K562 (cell line): Measurements from ENCODE around the gene ART1. TPM values are rescaled to one million over a fixed set of nuclear protein-coding genes. Genes with fewer than 3 reads are reported as not detected.

Experiments used
- ATAC-seq: fragments of 200-7000 bp; cut with Tn5 transposase; 3 replicates; pipeline ENCODE4 v1.9.1; 2020; ENCODE audit warnings: moderate library complexity
- BruUV-seq: library from RNA; stranded (reverse); fragments of 400-500 nt; replicated peaks from 2 replicates; lab custom pipeline; 2021; lab: Mats Ljungman, UMichigan
- CTCF ChIA-PET: fragments of 300-600 bp; formaldehyde crosslinking; extraction: SDS; loops from one replicate; lab custom pipeline; 2021; ENCODE audit warnings: low intra/inter-chr PET ratio; lab: Yijun Ruan, JAX
- POLR2A ChIA-PET: fragments of 300-600, 350-650 bp; sonication (Branson Sonifier 250); formaldehyde crosslinking; extraction: SDS; loops from one replicate; lab custom pipeline; 2021; ENCODE audit warnings: antibody characterized with exemption, inconsistent platforms; lab: Yijun Ruan, JAX
- DNase-seq, 4 experiments: peaks; one replicate each; pipeline versions ENCODE4 v3.0.0 to v3.0.0-alpha.2; 2011 to 2018; ENCODE audit warnings: low spot score in 3 of 4, mixed read lengths in 3 of 4; ENCODE audit errors: extremely low read depth in 1 of 4
- FAIRE-seq: peaks from 2 replicates; lab custom pipeline; 2011; peaks lifted over from hg19 to GRCh38; lab: Jason Lieb, UNC
- H2AFZ ChIP-seq: 2 replicates; pipeline ENCODE4 v1.6.0; 2011; ENCODE audit warnings: low read depth, low read length, control low read depth, inconsistent platforms
- H3K27ac ChIP-seq: fragments of 200-600 bp; 3 replicates; pipeline ENCODE4 v1.8.0; 2011; ENCODE audit warnings: low read depth, mild to moderate bottlenecking, control low read depth, inconsistent platforms, low read length, moderate library complexity, mixed read lengths; ENCODE audit errors: extremely low read depth
- H3K27me3 ChIP-seq, 2 experiments: fragments of 300-600 bp in 1 of 2; 2 replicates in 1 of 2; 3 replicates in 1 of 2; pipeline versions ENCODE4 v1.6.0 to v1.8.0; 2011; ENCODE audit warnings: inconsistent platforms in 2 of 2, low read length in 2 of 2, mild to moderate bottlenecking in 1 of 2, mixed read lengths in 1 of 2, moderate library complexity in 1 of 2; ENCODE audit not compliant: control insufficient read depth in 2 of 2, insufficient read depth in 2 of 2
- H3K36me3 ChIP-seq: fragments of 300-600 bp; 3 replicates; pipeline ENCODE4 v1.8.0; 2011; ENCODE audit warnings: mild to moderate bottlenecking, low read length, inconsistent platforms; ENCODE audit not compliant: control insufficient read depth, insufficient read depth
- H3K4me1 ChIP-seq, 2 experiments: fragments of 200-600 bp in 1 of 2; replicated peaks in 1 of 2; 2 replicates in 1 of 2; 3 replicates in 1 of 2; pipeline versions ENCODE4 v1.5.1 to v1.8.0; 2011; ENCODE audit warnings: inconsistent platforms in 2 of 2, low read length in 2 of 2, mild to moderate bottlenecking in 1 of 2, mixed read lengths in 1 of 2, moderate library complexity in 1 of 2; ENCODE audit not compliant: control insufficient read depth in 2 of 2, insufficient read depth in 2 of 2
- H3K4me2 ChIP-seq: 2 replicates; pipeline ENCODE4 v1.6.1; 2011; ENCODE audit warnings: low read length, control low read depth, inconsistent platforms, mixed read lengths; ENCODE audit not compliant: insufficient read depth
- H3K4me3 ChIP-seq: fragments of 200-600 bp; sonication (generic), shearing (Covaris generic); 2 replicates; pipeline ENCODE4 v1.5.1; 2016; ENCODE audit warnings: control low read depth, inconsistent platforms
- H3K79me2 ChIP-seq: fragments of 200-600 bp; 3 replicates; pipeline ENCODE4 v1.8.0; 2011; ENCODE audit warnings: low read length, inconsistent platforms; ENCODE audit not compliant: control insufficient read depth, insufficient read depth
- H3K9ac ChIP-seq, 2 experiments: 2 replicates each; pipeline versions ENCODE4 v1.6.0 to v1.6.1; 2011; ENCODE audit warnings: low read depth in 2 of 2, low read length in 2 of 2, control low read depth in 1 of 2, inconsistent platforms in 1 of 2, mild to moderate bottlenecking in 1 of 2, mixed read lengths in 1 of 2; ENCODE audit not compliant: insufficient read depth in 1 of 2
- H3K9me1 ChIP-seq: one replicate; pipeline ENCODE4 v1.6.0; 2011; ENCODE audit warnings: inconsistent platforms, mild to moderate bottlenecking, low read length, moderate library complexity; ENCODE audit not compliant: control insufficient read depth, insufficient read depth
- H3K9me3 ChIP-seq: replicated peaks from 2 replicates; pipeline ENCODE4 v1.5.1; 2011; ENCODE audit warnings: low read depth, low read length, inconsistent platforms; ENCODE audit not compliant: control insufficient read depth, insufficient read depth
- H4K20me1 ChIP-seq: replicated peaks from 2 replicates; pipeline ENCODE4 v1.6.1; 2011; ENCODE audit warnings: low read length, inconsistent platforms, mixed read lengths; ENCODE audit not compliant: control insufficient read depth, insufficient read depth
- ARID2 ChIP-seq: fragments of 450-650 bp; IDR thresholded peaks from 2 replicates; pipeline ENCODE4 v1.6.1; 2017; ENCODE audit warnings: antibody characterized with exemption, mild to moderate bottlenecking
- CXXC5 ChIP-seq: fragments of 250-450 bp; sonication (Bioruptor Pico); IDR thresholded peaks from 2 replicates; pipeline ENCODE4 v1.8.0; 2022; ENCODE audit warnings: inconsistent platforms, mild to moderate bottlenecking, moderate library complexity
- EHMT2 ChIP-seq: fragments of 450-650 bp; IDR thresholded peaks from 2 replicates; pipeline ENCODE4 v1.6.1; 2018; ENCODE audit warnings: antibody characterized with exemption
- FOXK1 ChIP-seq: sonication (generic); formaldehyde crosslinking; IDR thresholded peaks from 2 replicates; pipeline ENCODE4 v1.8.0; 2022; ENCODE audit warnings: missing genetic modification reagents, mild to moderate bottlenecking, borderline replicate concordance
- KAT2B ChIP-seq: IDR thresholded peaks from one replicate; pipeline ENCODE4 v1.6.1; 2012; ENCODE audit warnings: low read depth, mild to moderate bottlenecking, control low read depth, inconsistent platforms, low read length, moderate library complexity
- MAX ChIP-seq: sonication (generic); formaldehyde crosslinking; IDR thresholded peaks from 2 replicates; pipeline ENCODE4 v1.9.0; 2022; ENCODE audit warnings: mild to moderate bottlenecking, missing genetic modification reagents
- YY1 ChIP-seq, 3 experiments: IDR thresholded peaks; 2 replicates each; pipeline ENCODE4 v1.6.1; 2011; ENCODE audit warnings: low read length in 2 of 3, mild to moderate bottlenecking in 2 of 3, moderate library complexity in 2 of 3, borderline replicate concordance in 1 of 3, control low read depth in 1 of 3, low read depth in 1 of 3; ENCODE audit not compliant: insufficient read depth in 3 of 3, insufficient replicate concordance in 2 of 3, control insufficient read depth in 1 of 3, insufficient read length in 1 of 3; ENCODE audit errors: extremely low read depth in 1 of 3
- ZNF165 ChIP-seq: fragments of 250-450 bp; sonication (Bioruptor Pico); IDR thresholded peaks from 2 replicates; pipeline ENCODE4 v1.4.0; 2020; ENCODE audit warnings: borderline replicate concordance
- ZNF274 ChIP-seq: IDR thresholded peaks from 2 replicates; pipeline ENCODE4 v1.6.1; 2011; ENCODE audit warnings: low read depth, mild to moderate bottlenecking, low read length, moderate library complexity, borderline replicate concordance
- ZNF324 ChIP-seq: fragments of 250-450 bp; sonication (Bioruptor Pico); IDR thresholded peaks from 2 replicates; pipeline ENCODE4 v1.4.0; 2020; ENCODE audit warnings: mild to moderate bottlenecking
- ZNF583 ChIP-seq: fragments of 250-450 bp; sonication (Bioruptor Pico); IDR thresholded peaks from 2 replicates; pipeline ENCODE4 v1.4.0; 2020
- WGBS: fragments of 100-300 bp; shearing (Covaris generic); methylation state at CpG from one replicate; pipeline ENCODE4 v1.1.6; 2016; ENCODE audit warnings: low coverage, mixed read lengths; ENCODE audit not compliant: insufficient coverage; ENCODE audit errors: missing lambda C conversion rate; 5-methylcytosine and 5-hydroxymethylcytosine counted together
- in situ Hi-C: fragments of 300-500 bp; cut with MboI; formaldehyde crosslinking; loops from 4 replicates; pipeline ENCODE4 v1.15.0; 2018; ENCODE audit warnings: inconsistent platforms, mixed read lengths
- intact Hi-C: fragments of 100-400 bp; cut with micrococcal nuclease; formaldehyde crosslinking; loops from 2 replicates; pipeline ENCODE4 v1.14.2; 2022
- polyA plus RNA-seq, 8 experiments: library from polyadenylated mRNA; depleted of rRNA in 4 of 8; stranded (reverse) in 5 of 8; unstranded in 3 of 8; fragments of >200 nt; fragmentation: Nextera tagmentation in 2 of 8; fragmentation: Illumina TruSeq in 1 of 8; extraction: Ambion mirVana in 2 of 8; extraction: Trizol in 1 of 8; gene quantifications; 2 replicates each; pipeline versions ENCODE4 v1.2.1 to v1.2.3, GENCODE V29; 2011 to 2014; ENCODE audit warnings: inconsistent platforms in 1 of 8, missing spikeins in 1 of 8
- total RNA-seq, 7 experiments: library from RNA; depleted of rRNA in 6 of 7; stranded (reverse); fragments of >200 nt in 6 of 7; fragmentation: Illumina TruSeq in 2 of 7; extraction: Trizol in 2 of 7; gene quantifications; 2 replicates each; pipeline versions ENCODE4 v1.2.1 to v1.2.3, GENCODE V29; 2011 to 2021; ENCODE audit warnings: low replicate concordance in 1 of 7
- TF ChIP-seq, protein P1 (sequence below), 2 experiments: fragments of 450-650 bp; conservative IDR thresholded peaks; 2 replicates each; pipeline ENCODE4 v1.6.1; 2017; ENCODE audit warnings: mild to moderate bottlenecking in 2 of 2, moderate library complexity in 2 of 2
- TF ChIP-seq, protein P2 (sequence below): fragments of 250-450 bp; sonication (Bioruptor Pico); IDR thresholded peaks from 2 replicates; pipeline ENCODE4 v1.4.0; 2020; ENCODE audit warnings: borderline replicate concordance

ART1 gene
- total and polyA plus RNA-seq, 9 of the 15 experiments (the other 6 are each of a cell fraction or from before 2014, with no cell fraction given), result not detected

GRCh38 chr11:3709977-3710376 is 65.0 kb downstream of the ART1 start:
- H3K36me3 ChIP-seq, result peaks cover 94% of the 10 kb centered on the region
- CTCF ChIA-PET, result no interaction called here
- H2AFZ ChIP-seq, result no peak overlapping the region
- H3K4me1 ChIP-seq, result no peaks in the 10 kb centered on the region
- intact Hi-C loops, result no loop called here
- 100% methylated on average over 1 of the region's 1 CpG for WGBS
- ATAC-seq, result no peak
- TF ChIP-seq, protein P1, sequence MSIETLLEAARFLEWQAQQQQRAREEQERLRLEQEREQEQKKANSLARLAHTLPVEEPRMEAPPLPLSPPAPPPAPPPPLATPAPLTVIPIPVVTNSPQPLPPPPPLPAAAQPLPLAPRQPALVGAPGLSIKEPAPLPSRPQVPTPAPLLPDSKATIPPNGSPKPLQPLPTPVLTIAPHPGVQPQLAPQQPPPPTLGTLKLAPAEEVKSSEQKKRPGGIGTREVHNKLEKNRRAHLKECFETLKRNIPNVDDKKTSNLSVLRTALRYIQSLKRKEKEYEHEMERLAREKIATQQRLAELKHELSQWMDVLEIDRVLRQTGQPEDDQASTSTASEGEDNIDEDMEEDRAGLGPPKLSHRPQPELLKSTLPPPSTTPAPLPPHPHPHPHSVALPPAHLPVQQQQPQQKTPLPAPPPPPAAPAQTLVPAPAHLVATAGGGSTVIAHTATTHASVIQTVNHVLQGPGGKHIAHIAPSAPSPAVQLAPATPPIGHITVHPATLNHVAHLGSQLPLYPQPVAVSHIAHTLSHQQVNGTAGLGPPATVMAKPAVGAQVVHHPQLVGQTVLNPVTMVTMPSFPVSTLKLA (conservative IDR thresholded peaks at IDR 0.05), result no peak
- TF ChIP-seq ZNF165 (CRISPR knock-in tag) (no peak), YY1 (IDR thresholded peaks at IDR 0.05; ENCODE audit: borderline replicate concordance in 1 of 3, control insufficient read depth in 1 of 3, extremely low read depth in 1 of 3, insufficient read depth in 3 of 3, insufficient read length in 1 of 3, insufficient replicate concordance in 2 of 3, low read depth in 1 of 3, low read length in 2 of 3) (no peak), EHMT2 (no peak), ZNF324 (no peak), ZNF274 (no peak), ARID2 (no peak), CXXC5 (CRISPR knock-in tag) (no peak), KAT2B (no peak), MAX (CRISPR knock-in tag) (no peak), FOXK1 (CRISPR knock-in tag) (no peak), ZNF583 (CRISPR knock-in tag) (no peak)
- TF ChIP-seq, protein P2, sequence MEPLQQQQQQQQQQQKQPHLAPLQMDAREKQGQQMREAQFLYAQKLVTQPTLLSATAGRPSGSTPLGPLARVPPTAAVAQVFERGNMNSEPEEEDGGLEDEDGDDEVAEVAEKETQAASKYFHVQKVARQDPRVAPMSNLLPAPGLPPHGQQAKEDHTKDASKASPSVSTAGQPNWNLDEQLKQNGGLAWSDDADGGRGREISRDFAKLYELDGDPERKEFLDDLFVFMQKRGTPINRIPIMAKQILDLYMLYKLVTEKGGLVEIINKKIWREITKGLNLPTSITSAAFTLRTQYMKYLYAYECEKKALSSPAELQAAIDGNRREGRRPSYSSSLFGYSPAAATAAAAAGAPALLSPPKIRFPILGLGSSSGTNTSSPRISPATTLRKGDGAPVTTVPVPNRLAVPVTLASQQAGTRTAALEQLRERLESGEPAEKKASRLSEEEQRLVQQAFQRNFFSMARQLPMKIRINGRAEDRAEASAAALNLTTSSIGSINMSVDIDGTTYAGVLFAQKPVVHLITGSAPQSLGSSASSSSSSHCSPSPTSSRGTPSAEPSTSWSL (CRISPR knock-in tag), result no peak
- H3K4me2 ChIP-seq, result no peak overlapping the region
- FAIRE-seq, result no peak
- H3K9me1 ChIP-seq, result no peaks in the 10 kb centered on the region
- no peak overlapping the region for H3K9ac ChIP-seq
- DNase-seq, result no peak
- no peak overlapping the region for H3K4me3 ChIP-seq
- no peaks in the 10 kb centered on the region for H4K20me1 ChIP-seq
- no peaks in the 10 kb centered on the region for H3K79me2 ChIP-seq
- POLR2A ChIA-PET, result interaction anchor here (0.5 to 0.9 kb wide), 3 partner anchors 15 to 1772 kb away, joined by 3 to 4 read pairs (median 3); no protein-coding TSS in a partner anchor
- no peaks in the 10 kb centered on the region for H3K9me3 ChIP-seq
- H3K27ac ChIP-seq, result no peak overlapping the region
- no TSS peak for BruUV-seq
- H3K27me3 ChIP-seq, result no peaks in the 10 kb centered on the region
- in situ Hi-C loops, result no loop called here
